ENCODE measurements around the gene PTCH2. TPM values are rescaled to one million over a fixed set of nuclear protein-coding genes. Genes with fewer than 3 reads are reported as not detected.
"Not testable (repeated sequence)": the region's sequence is repeated elsewhere in the genome, so short reads cannot be mapped to it uniquely, and the experiment has no call there.

The PTCH2 gene
- total RNA-seq, 2 donors from 2014 or later, result 0.58 to 0.59 TPM

- DNase-seq (no peak), ATAC-seq (no peak)
- intact Hi-C loops (cut with DNase I), result no loop called here
These were observed 3.9 kb upstream of the PTCH2 start for GRCh38 chr1:44846985-44847384.

DNA sequence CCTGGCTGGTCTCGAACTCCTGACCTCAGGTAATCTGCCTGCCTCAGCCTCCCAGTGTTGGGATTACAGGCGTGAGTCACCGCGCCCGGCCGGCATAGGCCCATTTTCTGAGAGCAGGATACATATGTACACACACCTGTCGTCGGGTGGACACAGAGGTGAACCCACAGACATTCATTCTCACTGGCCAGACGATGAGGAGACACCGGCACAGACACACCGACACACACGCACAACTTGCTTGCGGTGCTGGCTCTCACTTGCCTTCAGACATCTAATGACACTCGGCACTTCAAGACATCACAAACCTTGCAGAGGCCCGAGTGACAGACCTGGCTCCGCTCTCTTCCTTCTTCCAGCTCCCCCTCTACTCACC, 579 bp downstream of the PTCH2 start:
- peak in 1 of 2 donors; percentile 6 for ATAC-seq

DNA sequence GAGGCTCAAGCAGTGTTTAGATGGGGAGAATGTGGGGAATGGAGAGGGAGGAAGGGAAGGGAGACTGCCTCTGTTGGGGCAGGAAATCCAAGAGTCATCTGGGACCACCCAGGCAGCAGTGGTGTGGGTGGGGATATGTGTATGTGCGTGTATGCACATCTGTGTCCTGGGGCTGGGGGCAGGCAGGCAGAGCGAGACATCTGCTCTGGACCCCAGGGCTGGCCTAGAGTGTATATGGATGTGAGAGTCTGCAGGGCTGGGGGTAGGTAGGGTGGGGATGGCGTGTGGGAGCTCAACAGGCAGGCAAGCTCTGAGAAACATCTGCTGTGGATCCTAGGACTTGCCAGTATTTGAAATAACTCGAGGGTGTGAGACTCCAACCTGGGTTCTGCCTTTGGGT, 3.5 kb downstream of the PTCH2 start:
- DNase-seq, result no peak
- intact Hi-C loops (cut with DNase I), result loop anchor here (5.0 to 10.0 kb wide), 5 partner anchors 52 to 463 kb away; partner anchors contain the start of genes BEST4 (in 2 of the 2), HECTD3 (in 1 of the 2) and UROD (in 1 of the 2)
- ATAC-seq, result no peak

More for the DNA sequence above, 579 bp downstream of the PTCH2 start:
- no peak for DNase-seq
- intact Hi-C loops (cut with DNase I), result no loop called here

DNA sequence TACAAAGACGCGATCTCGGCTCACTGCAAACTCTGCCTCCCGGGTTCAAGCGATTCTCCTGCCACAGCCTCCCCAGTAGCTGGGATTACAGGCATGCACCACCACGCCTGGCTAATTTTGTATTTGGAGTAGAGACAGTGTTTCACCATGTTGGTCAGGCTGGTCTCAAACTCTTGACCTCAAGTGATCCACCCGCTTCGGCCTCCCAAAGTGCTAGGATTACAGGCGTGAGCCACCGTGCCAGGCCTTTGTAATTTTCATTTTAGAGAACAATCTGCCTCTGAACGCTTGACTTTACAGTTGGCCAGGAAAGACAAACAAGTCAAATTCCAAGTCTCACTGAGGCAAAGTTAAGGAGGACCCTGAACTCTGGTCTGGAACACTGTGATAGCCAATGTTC, 4.8 kb downstream of the PTCH2 start:
- ATAC-seq, DNase-seq: not testable (repeated sequence)
- intact Hi-C loops (cut with DNase I), result loop anchor here (5.0 to 10.0 kb wide), 5 partner anchors 51 to 464 kb away; partner anchors contain the start of genes BEST4 (in 2 of the 2), HECTD3 (in 1 of the 2) and UROD (in 1 of the 2)

DNA sequence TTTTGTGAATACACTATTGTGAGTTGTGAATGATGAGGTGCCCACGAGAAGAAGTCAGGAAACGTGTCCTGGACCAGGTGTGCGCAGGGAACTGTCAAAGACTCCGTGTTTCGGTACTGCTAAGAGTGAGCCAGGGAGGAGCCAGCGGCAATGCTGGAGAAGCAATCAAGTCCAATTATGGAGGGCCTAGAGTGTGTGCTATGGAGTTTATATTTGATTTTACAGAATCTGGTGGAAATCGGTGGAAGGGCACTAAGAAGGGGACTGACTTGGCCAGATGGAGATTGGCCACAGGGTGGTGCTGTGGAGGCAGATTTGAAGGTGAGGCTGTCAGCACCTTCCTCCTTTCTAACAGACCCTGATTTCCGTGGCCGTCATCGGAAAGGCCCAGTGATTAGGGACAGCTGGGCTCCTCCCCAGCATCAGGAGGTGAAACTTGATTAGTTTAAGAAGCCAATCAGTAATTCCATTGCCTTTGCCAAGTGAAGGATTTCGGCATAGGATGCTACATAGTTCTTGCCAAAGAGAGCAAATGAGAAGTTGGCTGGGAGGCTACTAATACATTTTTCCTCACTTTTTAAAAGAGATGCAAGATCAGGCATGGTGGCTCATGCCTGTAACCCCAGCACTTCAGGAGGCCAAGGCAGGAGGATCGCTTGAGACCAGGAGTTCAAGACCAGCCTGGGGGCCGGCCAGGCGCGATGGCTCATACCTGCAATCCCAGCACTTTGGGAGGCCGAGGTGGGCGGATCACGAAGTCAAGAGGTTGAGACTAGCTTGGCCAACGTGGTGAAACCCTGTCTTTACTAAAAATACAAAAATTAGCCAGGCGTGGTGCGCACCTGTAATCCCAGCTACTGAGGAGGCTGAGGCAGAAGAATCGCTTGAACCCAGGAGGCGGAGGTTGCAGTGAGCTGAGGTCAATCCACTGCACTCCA, 7.0 kb downstream of the PTCH2 start:
- intact Hi-C loops (cut with DNase I), result loop anchor here (5.0 to 10.0 kb wide), 5 partner anchors 49 to 466 kb away; partner anchors contain the start of genes BEST4 (in 2 of the 2), HECTD3 (in 1 of the 2) and UROD (in 1 of the 2)
- DNase-seq (peak; percentile 92), ATAC-seq (peak; percentile 82 to 86)

DNA sequence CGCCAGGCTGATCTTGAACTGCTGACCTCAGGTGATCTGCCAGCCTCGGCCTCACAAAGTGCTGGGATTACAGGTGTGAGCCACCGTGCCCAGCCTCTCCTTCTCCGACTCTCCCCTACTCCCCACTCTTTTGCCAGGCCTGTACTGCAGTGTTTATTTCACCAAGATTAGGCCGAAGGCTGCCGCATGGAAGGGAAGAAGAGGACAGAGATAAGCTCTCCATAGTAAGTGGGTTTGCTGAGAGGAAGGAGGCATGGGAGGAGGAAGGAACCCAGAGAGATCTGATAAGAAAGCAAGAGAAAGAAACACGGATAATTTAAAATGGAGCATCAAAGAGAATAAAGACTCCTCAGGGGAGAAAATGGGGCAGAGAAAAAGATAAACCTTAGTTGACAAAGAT, 8.7 kb downstream of the PTCH2 start:
- intact Hi-C loops (cut with DNase I), result loop anchor here (10.0 kb wide), 3 partner anchors 50 to 180 kb away; partner anchors contain the start of genes BEST4 (in 1 of the 2), HECTD3 (in 1 of the 2) and UROD (in 1 of the 2)
- ATAC-seq (no peak), DNase-seq (no peak)

DNA sequence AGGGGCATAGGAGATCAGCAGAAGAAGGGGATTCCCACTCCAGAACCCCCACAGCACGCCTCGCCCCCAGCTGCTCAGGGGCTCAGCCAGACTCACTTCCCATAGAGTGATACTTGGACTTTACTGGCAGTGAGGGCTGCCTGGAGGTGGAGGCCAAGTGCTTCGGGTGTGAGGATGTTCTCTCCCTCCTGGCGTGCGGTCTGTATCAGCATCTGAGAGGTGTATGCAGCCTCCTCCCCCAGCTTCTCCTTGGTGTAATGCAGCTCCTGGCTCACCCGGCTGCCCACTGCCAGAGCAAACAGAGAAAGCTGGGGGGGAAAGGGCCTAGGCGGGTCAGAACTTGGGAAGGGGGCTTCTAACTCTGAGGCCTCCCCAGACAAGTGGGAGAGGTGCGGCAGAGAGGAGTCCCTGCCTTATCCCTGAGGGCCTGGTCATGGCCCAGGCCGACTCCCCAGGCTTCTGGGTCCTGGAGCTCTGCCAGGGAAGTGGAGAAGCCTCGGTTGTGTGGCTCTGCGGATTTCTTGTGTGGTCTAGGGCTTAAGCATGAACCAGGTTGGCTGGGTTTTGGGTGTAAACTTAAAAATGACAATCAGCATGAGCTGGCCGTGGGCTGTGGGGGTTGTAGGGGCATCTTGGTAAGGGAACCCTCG, 10.9 kb downstream of the PTCH2 start:
- DNase-seq (no peak), ATAC-seq (peak in 1 of 2 donors; percentile 27)
- intact Hi-C loops (cut with DNase I), result loop anchor here (10.0 kb wide), 3 partner anchors 47 to 183 kb away; partner anchors contain the start of genes BEST4 (in 1 of the 2), HECTD3 (in 1 of the 2) and UROD (in 1 of the 2)

DNA sequence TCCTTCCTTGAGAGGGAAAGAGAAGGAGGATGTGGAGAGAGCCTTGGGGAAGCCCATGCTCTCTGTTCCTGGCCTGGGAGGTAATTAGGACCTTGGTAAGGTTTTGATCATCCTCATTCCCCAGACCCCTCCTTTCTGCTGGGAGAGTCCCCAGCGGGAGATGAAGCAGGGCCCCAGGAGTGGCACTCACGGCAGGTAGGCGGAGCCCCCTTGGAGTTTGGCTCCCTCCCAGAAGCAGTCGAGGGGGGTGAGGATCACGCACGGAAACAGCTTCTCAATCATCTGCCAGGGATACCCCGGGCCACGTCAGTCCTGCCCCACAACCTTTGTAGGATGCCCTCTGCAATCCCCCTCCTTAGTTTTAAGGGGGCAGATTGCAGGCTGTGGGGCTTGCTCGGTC, 11.5 kb downstream of the PTCH2 start:
- intact Hi-C loops (cut with DNase I), result loop anchor here (10.0 kb wide), 3 partner anchors 47 to 183 kb away; partner anchors contain the start of genes BEST4 (in 1 of the 2), HECTD3 (in 1 of the 2) and UROD (in 1 of the 2)
- no peak for DNase-seq
- no peak for ATAC-seq

DNA sequence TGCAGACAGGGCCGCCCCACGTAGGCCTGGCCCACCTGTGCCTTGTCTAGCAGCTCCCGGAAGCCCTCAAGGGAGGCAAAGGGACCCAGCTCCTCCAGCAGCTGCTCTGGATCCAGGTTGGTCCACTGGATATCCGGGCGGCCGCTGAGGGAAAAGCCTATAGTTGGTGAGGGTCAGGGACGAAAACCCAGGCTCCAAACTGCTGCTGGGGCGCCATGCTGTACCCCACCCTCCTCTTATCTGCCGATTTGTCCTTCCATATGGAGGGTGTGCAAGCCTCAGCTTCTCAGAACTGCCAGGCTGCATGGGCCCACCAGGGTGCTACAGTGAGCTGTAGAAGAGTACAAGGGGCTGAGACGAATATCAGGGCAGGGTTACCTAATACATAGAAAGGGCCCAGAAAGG, 12.2 kb downstream of the PTCH2 start:
- DNase-seq, result no peak

GRCh38 chr1:44829506-44830384, 13.3 kb downstream of the PTCH2 start:
- no peak for DNase-seq
- intact Hi-C loops (cut with DNase I), result loop anchor here (10.0 kb wide), 3 partner anchors 45 to 185 kb away; partner anchors contain the start of genes BEST4 (in 1 of the 2), HECTD3 (in 1 of the 2) and UROD (in 1 of the 2)

More for the DNA sequence above, 12.2 kb downstream of the PTCH2 start:
- no peak for ATAC-seq
- intact Hi-C loops (cut with DNase I), result loop anchor here (10.0 kb wide), 3 partner anchors 46 to 184 kb away; partner anchors contain the start of genes BEST4 (in 1 of the 2), HECTD3 (in 1 of the 2) and UROD (in 1 of the 2)

DNA sequence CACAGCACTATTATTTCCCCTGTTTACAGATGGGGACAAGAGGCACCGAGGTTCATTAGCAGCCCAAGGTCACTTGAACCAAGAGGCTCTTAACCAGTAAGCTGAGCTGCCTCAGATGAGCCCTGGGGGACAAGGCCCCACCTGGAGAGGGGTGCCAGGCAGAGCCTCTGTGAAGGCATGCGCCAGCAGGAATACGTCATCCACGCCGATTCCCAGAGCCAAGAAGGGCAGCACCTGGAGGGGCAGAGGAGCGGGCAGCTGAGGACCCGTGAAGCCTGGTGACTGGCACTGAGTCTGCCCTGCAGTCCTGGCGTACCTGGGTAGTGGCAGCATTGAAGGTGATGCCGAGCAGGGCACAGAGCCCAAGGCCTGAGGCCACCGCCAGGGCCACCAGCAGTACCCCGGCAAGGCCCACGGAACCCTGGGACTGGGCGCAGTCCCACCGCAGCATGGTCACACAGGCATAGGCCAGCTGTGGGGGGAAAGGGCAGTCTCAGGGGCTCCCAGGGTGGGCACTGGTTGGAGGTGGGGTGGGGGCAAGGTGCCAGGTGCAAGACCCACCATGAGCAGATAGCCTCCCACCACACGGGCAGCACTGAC, 14.1 kb downstream of the PTCH2 start:
- DNase-seq (no peak), ATAC-seq (no peak)
- intact Hi-C loops (cut with DNase I), result no loop called here

More at GRCh38 chr1:44829506-44830384, 13.3 kb downstream of the PTCH2 start:
- ATAC-seq, result no peak

DNA sequence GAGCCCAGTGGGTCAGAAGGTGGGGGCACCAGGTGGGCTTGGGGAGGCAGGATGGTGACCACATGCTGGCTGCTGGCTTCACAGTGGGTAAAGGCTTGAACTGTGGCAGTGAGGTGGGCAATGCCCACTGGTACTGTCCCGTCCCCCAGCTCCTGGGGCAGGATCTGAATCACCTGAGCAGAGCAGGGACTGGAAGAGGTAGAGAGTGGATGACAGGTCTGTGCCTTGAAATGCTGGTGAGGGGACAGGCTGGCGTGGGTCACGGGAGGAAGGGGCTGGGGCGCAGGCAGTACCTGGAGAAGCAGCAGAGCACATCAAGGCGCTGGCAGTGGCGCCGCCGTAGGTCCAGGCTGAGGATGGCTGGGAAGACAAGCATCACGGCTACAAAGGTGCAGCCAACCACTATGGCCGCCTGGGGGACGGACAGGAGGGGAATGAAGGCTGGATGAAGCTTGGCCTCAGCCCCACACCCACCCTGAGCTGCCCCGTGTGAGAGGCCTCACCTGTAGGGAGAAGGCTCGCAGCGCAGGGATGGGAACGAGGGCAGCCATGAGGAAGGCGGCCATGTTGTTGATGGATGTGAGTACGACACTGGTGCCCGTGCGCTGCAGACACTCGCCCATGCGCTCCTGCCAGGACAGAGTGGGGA, 14.9 kb downstream of the PTCH2 start:
- intact Hi-C loops (cut with DNase I), result no loop called here

DNA sequence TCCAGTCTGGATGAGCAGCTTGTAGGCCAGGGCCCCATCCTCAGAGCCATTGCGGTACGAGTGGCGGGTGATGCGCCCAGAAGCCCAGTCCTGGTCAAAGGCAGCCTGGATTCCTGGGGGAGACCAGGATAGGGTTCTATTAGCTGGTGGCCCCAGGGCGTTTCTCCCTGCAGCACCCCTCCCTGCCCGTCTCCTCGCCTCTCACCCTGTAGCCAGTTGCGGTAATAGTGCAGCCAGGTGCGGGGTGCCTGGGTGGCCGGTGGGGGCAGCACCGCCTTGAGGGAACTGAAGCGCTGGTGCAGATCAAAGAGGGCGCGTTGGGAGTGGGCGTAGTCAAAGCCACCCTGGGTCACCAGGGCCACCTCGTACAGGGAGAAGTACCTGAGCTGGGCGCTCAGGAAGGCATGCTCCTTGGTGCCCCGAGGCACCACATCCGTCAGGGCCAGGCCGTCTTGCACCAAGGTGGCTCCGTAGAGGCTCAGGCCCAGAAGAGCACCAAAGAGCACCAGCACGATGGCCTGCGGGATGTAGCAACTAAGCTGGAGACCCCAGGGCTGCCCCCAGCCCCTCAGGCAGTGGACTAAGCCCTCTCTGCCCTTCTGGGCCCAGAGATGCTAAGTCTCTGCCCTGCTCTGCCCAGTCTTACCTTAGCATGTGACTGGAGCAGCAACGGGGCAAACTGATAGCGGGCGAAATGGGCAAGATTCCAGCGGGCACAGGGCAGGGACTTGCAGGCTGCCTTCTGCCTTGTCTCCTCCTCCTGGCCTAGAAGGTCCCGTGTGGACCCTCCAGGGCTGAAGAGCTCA, 15.7 kb downstream of the PTCH2 start:
- ATAC-seq (no peak), DNase-seq (no peak)
- intact Hi-C loops (cut with DNase I), result no loop called here

More for the DNA sequence above, 14.9 kb downstream of the PTCH2 start:
- ATAC-seq, result no peak
- DNase-seq, result no peak

GRCh38 chr1:44826375-44827196, 16.5 kb downstream of the PTCH2 start:
- DNase-seq (peak; percentile 77), ATAC-seq (peak; percentile 82 to 91)
- intact Hi-C loops (cut with DNase I), result no loop called here

GRCh38 chr1:44824392-44824791, 18.7 kb downstream of the PTCH2 start:
- ATAC-seq; DNase-seq; intact Hi-C loops (cut with DNase I): not testable (repeated sequence)
